ENCODE results near the gene SENP2.
A peak's percentile ranks its signal among the peaks of the same experiment; 100 is the strongest.
"Not testable (repeated sequence)": the region's sequence is repeated elsewhere in the genome, so short reads cannot be mapped to it uniquely, and the experiment has no call there.

Gene SENP2

GRCh38 chr3:185605566-185605965, 19.5 kb downstream of the SENP2 start:
- no peak overlapping the region for H3K4me3 Mint-ChIP-seq
- H3K36me3 Mint-ChIP-seq (ENCODE audit: insufficient read depth) = peaks cover 83% of the 10 kb centered on the region
- no peaks in the 10 kb centered on the region for H3K27me3 Mint-ChIP-seq
- H3K4me1 Mint-ChIP-seq = peaks cover 5% of the 10 kb centered on the region
- ATAC-seq (replicated peaks; ENCODE audit: extremely low read depth, poor library complexity, severe bottlenecking) (no peak), DNase-seq (ENCODE audit: low spot score in 2 of 2) (no peak)
- no peak overlapping the region for H3K27ac Mint-ChIP-seq (ENCODE audit: low read depth)
- H3K9me3 Mint-ChIP-seq = no peaks in the 10 kb centered on the region

DNA sequence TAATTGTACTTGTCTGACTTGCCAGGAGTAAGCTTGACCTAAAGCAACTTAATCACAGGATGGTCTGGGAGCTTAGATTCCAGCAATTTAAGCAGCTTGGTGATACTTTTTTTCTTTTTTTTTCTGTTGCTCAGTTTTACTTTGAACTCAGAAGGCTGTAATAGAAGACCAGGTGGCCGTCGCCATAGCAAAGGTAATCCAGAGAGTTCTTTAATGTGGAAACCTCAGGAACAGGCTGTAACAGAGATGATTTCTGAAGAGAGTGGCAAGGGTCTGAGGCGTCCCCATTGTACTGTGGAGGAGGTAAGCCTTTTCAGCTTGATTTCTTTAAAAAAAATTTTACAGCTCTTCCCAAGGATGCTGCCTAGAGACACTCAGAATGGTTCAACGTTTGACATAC, 20.1 kb downstream of the SENP2 start:
- H3K27me3 Mint-ChIP-seq = no peaks in the 10 kb centered on the region
- no peak overlapping the region for H3K4me3 Mint-ChIP-seq
- DNase-seq (ENCODE audit: low spot score in 2 of 2) (no peak), ATAC-seq (replicated peaks; ENCODE audit: extremely low read depth, poor library complexity, severe bottlenecking) (no peak)
- peaks cover 83% of the 10 kb centered on the region for H3K36me3 Mint-ChIP-seq (ENCODE audit: insufficient read depth)
- peaks cover 5% of the 10 kb centered on the region for H3K4me1 Mint-ChIP-seq
- H3K27ac Mint-ChIP-seq (ENCODE audit: low read depth) = no peak overlapping the region
- no peaks in the 10 kb centered on the region for H3K9me3 Mint-ChIP-seq

GRCh38 chr3:185613016-185613415, 26.9 kb downstream of the SENP2 start:
- no peak overlapping the region for H3K4me3 Mint-ChIP-seq
- no peaks in the 10 kb centered on the region for H3K27me3 Mint-ChIP-seq
- ATAC-seq (replicated peaks; ENCODE audit: extremely low read depth, poor library complexity, severe bottlenecking) (no peak), DNase-seq (ENCODE audit: low spot score in 2 of 2) (no peak)
- no peaks in the 10 kb centered on the region for H3K9me3 Mint-ChIP-seq
- no peaks in the 10 kb centered on the region for H3K4me1 Mint-ChIP-seq
- H3K27ac Mint-ChIP-seq (ENCODE audit: low read depth) = no peak overlapping the region
- peaks cover 72% of the 10 kb centered on the region for H3K36me3 Mint-ChIP-seq (ENCODE audit: insufficient read depth)

GRCh38 chr3:185623939-185624665, 38.0 kb downstream of the SENP2 start:
- no peaks in the 10 kb centered on the region for H3K4me1 Mint-ChIP-seq
- no peak for DNase-seq (ENCODE audit: low spot score in 2 of 2)
- no peaks in the 10 kb centered on the region for H3K27me3 Mint-ChIP-seq
- no peak overlapping the region for H3K27ac Mint-ChIP-seq (ENCODE audit: low read depth)
- no peaks in the 10 kb centered on the region for H3K9me3 Mint-ChIP-seq
- H3K4me3 Mint-ChIP-seq = no peak overlapping the region
- no peak for ATAC-seq (replicated peaks; ENCODE audit: extremely low read depth, poor library complexity, severe bottlenecking)
- H3K36me3 Mint-ChIP-seq (ENCODE audit: insufficient read depth) = peaks cover 75% of the 10 kb centered on the region

GRCh38 chr3:185625784-185626183, 39.7 kb downstream of the SENP2 start:
- Mint-ChIP-seq H3K4me3 (no peak overlapping the region), H3K27me3 (no peaks in the 10 kb centered on the region), H3K4me1 (no peaks in the 10 kb centered on the region), H3K27ac (ENCODE audit: low read depth) (no peak overlapping the region), H3K9me3 (no peaks in the 10 kb centered on the region), H3K36me3 (ENCODE audit: insufficient read depth) (peaks cover 74% of the 10 kb centered on the region)
- no peak for DNase-seq (ENCODE audit: low spot score in 2 of 2)
- ATAC-seq (replicated peaks; ENCODE audit: extremely low read depth, poor library complexity, severe bottlenecking) = no peak

DNA sequence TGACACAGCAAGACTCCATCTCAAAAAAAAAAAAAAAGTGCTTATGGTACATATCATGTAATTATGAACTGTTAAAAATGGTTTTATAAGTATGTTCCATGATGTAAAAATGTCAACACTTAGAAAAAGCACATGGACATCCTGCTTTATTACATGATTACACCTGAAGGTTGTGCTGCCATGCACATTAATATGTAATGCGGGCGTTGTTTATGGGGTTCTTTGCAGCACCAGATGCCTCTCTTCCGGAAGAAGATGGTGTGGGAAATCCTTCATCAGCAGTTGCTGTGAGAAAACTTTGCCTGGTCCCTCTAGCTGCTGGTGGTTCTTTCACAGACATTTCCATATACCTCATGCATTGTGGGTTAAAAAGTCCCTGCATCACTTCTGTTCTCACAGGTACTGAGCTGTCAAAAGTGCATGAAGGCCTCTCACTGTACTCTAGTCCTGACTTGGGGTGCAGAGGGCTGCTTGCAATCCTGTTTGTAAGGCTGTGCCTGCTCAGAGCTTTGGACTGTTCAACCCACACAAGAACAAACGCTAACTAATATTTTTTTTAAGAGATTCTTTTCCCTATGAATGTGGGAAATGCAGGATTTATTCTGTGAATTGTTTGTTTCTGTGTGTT, 43.6 kb downstream of the SENP2 start:
- H3K4me1 Mint-ChIP-seq = no peaks in the 10 kb centered on the region
- peak overlapping the region; percentile 26 for H3K27ac Mint-ChIP-seq (ENCODE audit: low read depth)
- DNase-seq (ENCODE audit: low spot score in 2 of 2) = no peak
- H3K27me3 Mint-ChIP-seq = no peaks in the 10 kb centered on the region
- no peak for ATAC-seq (replicated peaks; ENCODE audit: extremely low read depth, poor library complexity, severe bottlenecking)
- H3K9me3 Mint-ChIP-seq = no peaks in the 10 kb centered on the region
- H3K4me3 Mint-ChIP-seq = no peak overlapping the region
- H3K36me3 Mint-ChIP-seq (ENCODE audit: insufficient read depth) = peaks cover 49% of the 10 kb centered on the region

GRCh38 chr3:185630182-185630622, 44.1 kb downstream of the SENP2 start:
- peaks cover 44% of the 10 kb centered on the region for H3K36me3 Mint-ChIP-seq (ENCODE audit: insufficient read depth)
- DNase-seq (ENCODE audit: low spot score in 2 of 2) (no peak), ATAC-seq (replicated peaks; ENCODE audit: extremely low read depth, poor library complexity, severe bottlenecking) (no peak)
- H3K9me3 Mint-ChIP-seq = no peaks in the 10 kb centered on the region
- H3K27ac Mint-ChIP-seq (ENCODE audit: low read depth) = peak overlapping the region; percentile 26
- no peaks in the 10 kb centered on the region for H3K27me3 Mint-ChIP-seq
- no peaks in the 10 kb centered on the region for H3K4me1 Mint-ChIP-seq
- no peak overlapping the region for H3K4me3 Mint-ChIP-seq

- no peaks in the 10 kb centered on the region for H3K27me3 Mint-ChIP-seq
- no peaks in the 10 kb centered on the region for H3K9me3 Mint-ChIP-seq
- no peak overlapping the region for H3K4me3 Mint-ChIP-seq
- DNase-seq (ENCODE audit: low spot score in 2 of 2) (no peak), ATAC-seq (replicated peaks; ENCODE audit: extremely low read depth, poor library complexity, severe bottlenecking) (no peak)
- peaks cover 35% of the 10 kb centered on the region for H3K36me3 Mint-ChIP-seq (ENCODE audit: insufficient read depth)
- no peak overlapping the region for H3K27ac Mint-ChIP-seq (ENCODE audit: low read depth)
- no peaks in the 10 kb centered on the region for H3K4me1 Mint-ChIP-seq
These were observed 45.0 kb downstream of the SENP2 start for GRCh38 chr3:185631108-185631507.

- ATAC-seq (replicated peaks; ENCODE audit: extremely low read depth, poor library complexity, severe bottlenecking) (no peak), DNase-seq (ENCODE audit: low spot score in 2 of 2) (no peak)
- Mint-ChIP-seq H3K4me1 (no peaks in the 10 kb centered on the region), H3K27me3 (no peaks in the 10 kb centered on the region), H3K9me3 (no peaks in the 10 kb centered on the region), H3K4me3 (no peak overlapping the region), H3K36me3 (ENCODE audit: insufficient read depth) (peaks cover 31% of the 10 kb centered on the region), H3K27ac (ENCODE audit: low read depth) (no peak overlapping the region)
These were observed 45.6 kb downstream of the SENP2 start for GRCh38 chr3:185631508-185632206.

DNA sequence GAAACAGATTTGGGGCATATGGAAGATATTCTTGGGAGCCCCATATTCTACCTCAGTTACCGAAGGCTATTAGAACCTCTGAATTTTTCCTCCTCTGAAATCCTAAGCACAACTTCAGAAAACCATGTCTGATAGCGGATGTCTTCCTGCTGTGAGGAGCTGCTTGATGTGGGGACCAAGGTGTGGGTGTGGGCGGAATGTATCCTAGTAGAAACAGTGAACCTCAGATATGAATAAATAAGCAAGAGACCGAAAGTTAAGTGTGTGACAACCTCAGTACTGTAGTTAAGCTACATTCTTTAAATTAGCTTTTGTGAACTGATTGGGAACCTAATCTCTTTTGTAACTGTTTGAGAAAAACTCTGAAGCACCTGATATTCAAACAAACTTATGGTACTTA, 46.9 kb downstream of the SENP2 start:
- peaks cover 9% of the 10 kb centered on the region for H3K27me3 Mint-ChIP-seq
- H3K4me3 Mint-ChIP-seq = no peak overlapping the region
- H3K27ac Mint-ChIP-seq (ENCODE audit: low read depth) = no peak overlapping the region
- no peaks in the 10 kb centered on the region for H3K4me1 Mint-ChIP-seq
- ATAC-seq (replicated peaks; ENCODE audit: extremely low read depth, poor library complexity, severe bottlenecking) = no peak
- H3K9me3 Mint-ChIP-seq = no peaks in the 10 kb centered on the region
- no peak for DNase-seq (ENCODE audit: low spot score in 2 of 2)
- H3K36me3 Mint-ChIP-seq (ENCODE audit: insufficient read depth) = peaks cover 22% of the 10 kb centered on the region

GRCh38 chr3:185637388-185637787, 51.3 kb downstream of the SENP2 start:
- Mint-ChIP-seq H3K36me3 (ENCODE audit: insufficient read depth) (peaks cover 3% of the 10 kb centered on the region), H3K4me1 (no peaks in the 10 kb centered on the region), H3K4me3 (no peak overlapping the region), H3K9me3 (no peaks in the 10 kb centered on the region), H3K27ac (ENCODE audit: low read depth) (no peak overlapping the region), H3K27me3 (peaks cover 11% of the 10 kb centered on the region)
- DNase-seq (ENCODE audit: low spot score in 2 of 2) (no peak), ATAC-seq (replicated peaks; ENCODE audit: extremely low read depth, poor library complexity, severe bottlenecking) (no peak)

DNA sequence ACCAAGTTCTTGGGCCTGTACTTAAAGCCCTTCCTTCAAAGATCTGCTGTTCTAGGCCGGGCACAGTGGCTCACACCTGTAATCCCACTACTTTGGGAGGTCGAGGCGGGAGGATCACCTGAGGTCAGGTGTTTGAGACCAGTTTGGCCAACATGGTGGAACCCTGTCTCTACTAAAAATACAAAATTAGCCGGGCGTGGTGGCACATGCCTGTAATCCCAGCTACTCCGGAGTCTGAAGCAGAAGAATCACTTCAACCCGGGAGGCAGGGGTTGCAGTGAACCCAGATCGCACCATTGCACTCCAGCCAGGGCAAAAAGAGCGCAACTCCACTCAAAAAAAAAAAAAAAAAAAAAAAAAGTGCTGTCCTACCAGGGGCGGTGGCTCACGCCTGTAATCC, 52.6 kb downstream of the SENP2 start:
- H3K36me3 Mint-ChIP-seq (ENCODE audit: insufficient read depth); H3K4me3 Mint-ChIP-seq; DNase-seq (ENCODE audit: low spot score in 2 of 2); H3K9me3 Mint-ChIP-seq; H3K4me1 Mint-ChIP-seq; H3K27ac Mint-ChIP-seq (ENCODE audit: low read depth); ATAC-seq (replicated peaks; ENCODE audit: extremely low read depth, poor library complexity, severe bottlenecking): not testable (repeated sequence)
- H3K27me3 Mint-ChIP-seq = peaks cover 11% of the 10 kb centered on the region
